Measurements from ENCODE around the gene ZNRF4. TPM values are rescaled to one million over a fixed set of nuclear protein-coding genes. Genes with fewer than 3 reads are reported as not detected.

The ZNRF4 gene
- total RNA-seq, 1 donor from 2014 or later: not detected

- Mint-ChIP-seq H3K9me3 (ENCODE audit: unreplicated experiment) (peaks cover 12% of the 10 kb centered on the region), H3K4me3 (ENCODE audit: unreplicated experiment) (no peak overlapping the region), H3K4me1 (ENCODE audit: low read depth, unreplicated experiment) (peaks cover 7% of the 10 kb centered on the region), H3K27ac (ENCODE audit: unreplicated experiment) (peak overlapping the region; percentile 17), H3K36me3 (ENCODE audit: unreplicated experiment) (no peaks in the 10 kb centered on the region), H3K27me3 (ENCODE audit: unreplicated experiment) (peaks cover 10% of the 10 kb centered on the region)
- DNase-seq: no peak
- TF ChIP-seq, protein P1, sequence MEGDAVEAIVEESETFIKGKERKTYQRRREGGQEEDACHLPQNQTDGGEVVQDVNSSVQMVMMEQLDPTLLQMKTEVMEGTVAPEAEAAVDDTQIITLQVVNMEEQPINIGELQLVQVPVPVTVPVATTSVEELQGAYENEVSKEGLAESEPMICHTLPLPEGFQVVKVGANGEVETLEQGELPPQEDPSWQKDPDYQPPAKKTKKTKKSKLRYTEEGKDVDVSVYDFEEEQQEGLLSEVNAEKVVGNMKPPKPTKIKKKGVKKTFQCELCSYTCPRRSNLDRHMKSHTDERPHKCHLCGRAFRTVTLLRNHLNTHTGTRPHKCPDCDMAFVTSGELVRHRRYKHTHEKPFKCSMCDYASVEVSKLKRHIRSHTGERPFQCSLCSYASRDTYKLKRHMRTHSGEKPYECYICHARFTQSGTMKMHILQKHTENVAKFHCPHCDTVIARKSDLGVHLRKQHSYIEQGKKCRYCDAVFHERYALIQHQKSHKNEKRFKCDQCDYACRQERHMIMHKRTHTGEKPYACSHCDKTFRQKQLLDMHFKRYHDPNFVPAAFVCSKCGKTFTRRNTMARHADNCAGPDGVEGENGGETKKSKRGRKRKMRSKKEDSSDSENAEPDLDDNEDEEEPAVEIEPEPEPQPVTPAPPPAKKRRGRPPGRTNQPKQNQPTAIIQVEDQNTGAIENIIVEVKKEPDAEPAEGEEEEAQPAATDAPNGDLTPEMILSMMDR (IDR thresholded peaks at IDR 0.05; ENCODE audit: partially characterized antibody, unreplicated experiment): no peak
These were observed 6.8 kb upstream of the ZNRF4 start for GRCh38 chr19:5448374-5448773.

GRCh38 chr19:5450482-5451126, 4.6 kb upstream of the ZNRF4 start:
- no peak for DNase-seq
- H3K27me3 Mint-ChIP-seq (ENCODE audit: unreplicated experiment): peaks cover 8% of the 10 kb centered on the region
- H3K4me3 Mint-ChIP-seq (ENCODE audit: unreplicated experiment): peak overlapping the region; percentile 2
- H3K4me1 Mint-ChIP-seq (ENCODE audit: low read depth, unreplicated experiment): peaks cover 7% of the 10 kb centered on the region
- peaks cover 12% of the 10 kb centered on the region for H3K9me3 Mint-ChIP-seq (ENCODE audit: unreplicated experiment)
- TF ChIP-seq, protein P1 (IDR thresholded peaks at IDR 0.05; ENCODE audit: partially characterized antibody, unreplicated experiment): no peak
- peaks cover 6% of the 10 kb centered on the region for H3K36me3 Mint-ChIP-seq (ENCODE audit: unreplicated experiment)
- H3K27ac Mint-ChIP-seq (ENCODE audit: unreplicated experiment): no peak overlapping the region

- Mint-ChIP-seq H3K4me3 (ENCODE audit: unreplicated experiment) (no peak overlapping the region), H3K4me1 (ENCODE audit: low read depth, unreplicated experiment) (peaks cover 7% of the 10 kb centered on the region), H3K36me3 (ENCODE audit: unreplicated experiment) (peaks cover 6% of the 10 kb centered on the region), H3K27me3 (ENCODE audit: unreplicated experiment) (peaks cover 8% of the 10 kb centered on the region), H3K9me3 (ENCODE audit: unreplicated experiment) (peaks cover 12% of the 10 kb centered on the region), H3K27ac (ENCODE audit: unreplicated experiment) (no peak overlapping the region)
- TF ChIP-seq, protein P1 (IDR thresholded peaks at IDR 0.05; ENCODE audit: partially characterized antibody, unreplicated experiment): no peak
- no peak for DNase-seq
These were observed 3.7 kb upstream of the ZNRF4 start for GRCh38 chr19:5451494-5451893.

GRCh38 chr19:5452594-5453565, 2.3 kb upstream of the ZNRF4 start:
- TF ChIP-seq, protein P1 (IDR thresholded peaks at IDR 0.05; ENCODE audit: partially characterized antibody, unreplicated experiment): no peak
- Mint-ChIP-seq H3K27me3 (ENCODE audit: unreplicated experiment) (peaks cover 7% of the 10 kb centered on the region), H3K4me1 (ENCODE audit: low read depth, unreplicated experiment) (peaks cover 5% of the 10 kb centered on the region), H3K27ac (ENCODE audit: unreplicated experiment) (peak overlapping the region; percentile 90), H3K9me3 (ENCODE audit: unreplicated experiment) (peaks cover 10% of the 10 kb centered on the region), H3K36me3 (ENCODE audit: unreplicated experiment) (peaks cover 6% of the 10 kb centered on the region), H3K4me3 (ENCODE audit: unreplicated experiment) (no peak overlapping the region)
- DNase-seq: peak; percentile 74
